ENCODE results near the gene LTC4S. TPM values are rescaled to one million over a fixed set of nuclear protein-coding genes. Genes with fewer than 3 reads are reported as not detected.
A peak's percentile ranks its signal among the peaks of the same experiment; 100 is the strongest.

LTC4S gene
- total RNA-seq, 4 donors from 2014 or later = 3.0 to 3.8 (median 3.2) TPM; not detected in 1

DNA sequence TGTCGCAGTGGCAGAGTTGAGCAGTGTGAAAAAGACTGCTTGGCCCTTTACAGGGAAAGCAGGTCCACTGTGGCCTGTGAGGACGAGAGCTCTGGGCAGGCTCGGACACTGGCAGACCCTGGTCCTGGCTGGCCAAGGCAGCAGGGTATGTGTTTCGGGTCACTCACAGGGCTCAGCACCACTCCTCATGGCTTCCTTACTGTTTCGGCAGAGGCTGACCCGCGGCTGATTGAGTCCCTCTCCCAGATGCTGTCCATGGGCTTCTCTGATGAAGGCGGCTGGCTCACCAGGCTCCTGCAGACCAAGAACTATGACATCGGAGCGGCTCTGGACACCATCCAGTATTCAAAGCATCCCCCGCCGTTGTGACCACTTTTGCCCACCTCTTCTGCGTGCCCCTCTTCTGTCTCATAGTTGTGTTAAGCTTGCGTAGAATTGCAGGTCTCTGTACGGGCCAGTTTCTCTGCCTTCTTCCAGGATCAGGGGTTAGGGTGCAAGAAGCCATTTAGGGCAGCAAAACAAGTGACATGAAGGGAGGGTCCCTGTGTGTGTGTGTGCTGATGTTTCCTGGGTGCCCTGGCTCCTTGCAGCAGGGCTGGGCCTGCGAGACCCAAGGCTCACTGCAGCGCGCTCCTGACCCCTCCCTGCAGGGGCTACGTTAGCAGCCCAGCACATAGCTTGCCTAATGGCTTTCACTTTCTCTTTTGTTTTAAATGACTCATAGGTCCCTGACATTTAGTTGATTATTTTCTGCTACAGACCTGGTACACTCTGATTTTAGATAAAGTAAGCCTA, 42.6 kb downstream of the LTC4S start:
- DNase-seq = no peak
- peaks cover 0 to 55% (median 28%) of the 10 kb centered on the region in 4 donors for H3K36me3 ChIP-seq
- 89 to 100% methylated on average over 2 to 19 of the region's 19 CpGs for WGBS, 2 donors (ENCODE audit: low coverage in 1 of 2)
- in situ Hi-C loops (cut with MboI; ENCODE audit: low pct_ligation_motif_present in 1 of 4, low pct_unique_long_range_greater_than_20kb in 1 of 4, low sequenced_read_pairs in 3 of 4) (no loop called here), intact Hi-C loops (cut with DNase I; ENCODE audit: low total_unique reads) (no loop called here)
- H3K9me3 ChIP-seq = no peaks in the 10 kb centered on the region
- H3K27ac ChIP-seq = peak overlapping the region; percentile 19 to 39 (median 26)
- H3K27me3 ChIP-seq = no peaks in the 10 kb centered on the region
- H3K4me1 ChIP-seq = peaks cover 0 to 8% (median 3%) of the 10 kb centered on the region in 4 donors
- peak in 2 of 3 donors; percentile 11 to 63 for TF ChIP-seq POLR2AphosphoS5 (IDR thresholded peaks at IDR 0.05)
- TF ChIP-seq, protein P1, sequence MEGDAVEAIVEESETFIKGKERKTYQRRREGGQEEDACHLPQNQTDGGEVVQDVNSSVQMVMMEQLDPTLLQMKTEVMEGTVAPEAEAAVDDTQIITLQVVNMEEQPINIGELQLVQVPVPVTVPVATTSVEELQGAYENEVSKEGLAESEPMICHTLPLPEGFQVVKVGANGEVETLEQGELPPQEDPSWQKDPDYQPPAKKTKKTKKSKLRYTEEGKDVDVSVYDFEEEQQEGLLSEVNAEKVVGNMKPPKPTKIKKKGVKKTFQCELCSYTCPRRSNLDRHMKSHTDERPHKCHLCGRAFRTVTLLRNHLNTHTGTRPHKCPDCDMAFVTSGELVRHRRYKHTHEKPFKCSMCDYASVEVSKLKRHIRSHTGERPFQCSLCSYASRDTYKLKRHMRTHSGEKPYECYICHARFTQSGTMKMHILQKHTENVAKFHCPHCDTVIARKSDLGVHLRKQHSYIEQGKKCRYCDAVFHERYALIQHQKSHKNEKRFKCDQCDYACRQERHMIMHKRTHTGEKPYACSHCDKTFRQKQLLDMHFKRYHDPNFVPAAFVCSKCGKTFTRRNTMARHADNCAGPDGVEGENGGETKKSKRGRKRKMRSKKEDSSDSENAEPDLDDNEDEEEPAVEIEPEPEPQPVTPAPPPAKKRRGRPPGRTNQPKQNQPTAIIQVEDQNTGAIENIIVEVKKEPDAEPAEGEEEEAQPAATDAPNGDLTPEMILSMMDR (IDR thresholded peaks at IDR 0.05) = no peak
- H3K4me3 ChIP-seq = no peak overlapping the region

DNA sequence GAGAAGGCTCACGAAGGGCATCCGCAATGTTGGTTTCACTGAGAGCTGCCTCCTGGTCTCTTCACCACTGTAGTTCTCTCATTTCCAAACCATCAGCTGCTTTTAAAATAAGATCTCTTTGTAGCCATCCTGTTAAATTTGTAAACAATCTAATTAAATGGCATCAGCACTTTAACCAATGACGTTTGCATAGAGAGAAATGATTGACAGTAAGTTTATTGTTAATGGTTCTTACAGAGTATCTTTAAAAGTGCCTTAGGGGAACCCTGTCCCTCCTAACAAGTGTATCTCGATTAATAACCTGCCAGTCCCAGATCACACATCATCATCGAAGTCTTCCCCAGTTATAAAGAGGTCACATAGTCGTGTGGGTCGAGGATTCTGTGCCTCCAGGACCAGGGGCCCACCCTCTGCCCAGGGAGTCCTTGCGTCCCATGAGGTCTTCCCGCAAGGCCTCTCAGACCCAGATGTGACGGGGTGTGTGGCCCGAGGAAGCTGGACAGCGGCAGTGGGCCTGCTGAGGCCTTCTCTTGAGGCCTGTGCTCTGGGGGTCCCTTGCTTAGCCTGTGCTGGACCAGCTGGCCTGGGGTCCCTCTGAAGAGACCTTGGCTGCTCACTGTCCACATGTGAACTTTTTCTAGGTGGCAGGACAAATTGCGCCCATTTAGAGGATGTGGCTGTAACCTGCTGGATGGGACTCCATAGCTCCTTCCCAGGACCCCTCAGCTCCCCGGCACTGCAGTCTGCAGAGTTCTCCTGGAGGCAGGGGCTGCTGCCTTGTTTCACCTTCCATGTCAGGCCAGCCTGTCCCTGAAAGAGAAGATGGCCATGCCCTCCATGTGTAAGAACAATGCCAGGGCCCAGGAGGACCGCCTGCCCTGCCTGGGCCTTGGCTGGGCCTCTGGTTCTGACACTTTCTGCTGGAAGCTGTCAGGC, 43.6 kb downstream of the LTC4S start:
- Histone ChIP-seq H3K36me3 (peaks cover 0 to 46% (median 23%) of the 10 kb centered on the region in 4 donors), H3K4me3 (no peak overlapping the region), H3K9me3 (no peaks in the 10 kb centered on the region), H3K27me3 (no peaks in the 10 kb centered on the region), H3K27ac (peak overlapping the region; percentile 19 to 39 (median 26)), H3K4me1 (peaks cover 0 to 8% (median 3%) of the 10 kb centered on the region in 4 donors)
- intact Hi-C loops (cut with DNase I; ENCODE audit: low total_unique reads) (no loop called here), in situ Hi-C loops (cut with MboI; ENCODE audit: low pct_ligation_motif_present in 1 of 4, low pct_unique_long_range_greater_than_20kb in 1 of 4, low sequenced_read_pairs in 3 of 4) (no loop called here)
- TF ChIP-seq POLR2AphosphoS5 (IDR thresholded peaks at IDR 0.05) = peak in 1 of 3 donors; percentile 6
- TF ChIP-seq, protein P1 (IDR thresholded peaks at IDR 0.05) = no peak
- DNase-seq = no peak
- 75 to 85% methylated on average over 2 to 15 of the region's 15 CpGs for WGBS, 2 donors (ENCODE audit: low coverage in 1 of 2)

GRCh38 chr5:179839328-179840256, 45.8 kb downstream of the LTC4S start:
- H3K27ac ChIP-seq = no peak overlapping the region
- intact Hi-C loops (cut with DNase I; ENCODE audit: low total_unique reads) (loop anchor here (5.0 kb wide), 1 partner anchor 1362 kb away; no protein-coding TSS in a partner anchor), in situ Hi-C loops (cut with MboI; ENCODE audit: low pct_ligation_motif_present in 1 of 4, low pct_unique_long_range_greater_than_20kb in 1 of 4, low sequenced_read_pairs in 3 of 4) (no loop called here)
- TF ChIP-seq POLR2A (IDR thresholded peaks at IDR 0.05) = no peak
- no peak for TF ChIP-seq EP300 (IDR thresholded peaks at IDR 0.05; ENCODE audit: low read depth)
- TF ChIP-seq POLR2AphosphoS5 (IDR thresholded peaks at IDR 0.05) = no peak
- TF ChIP-seq, protein P1 (IDR thresholded peaks at IDR 0.05) = no peak
- peaks cover 0 to 8% (median 3%) of the 10 kb centered on the region in 4 donors for H3K4me1 ChIP-seq
- peaks cover 0 to under 1% of the 10 kb centered on the region in 2 donors for H3K9me3 ChIP-seq
- 75 to 81% methylated on average over 4 to 16 of the region's 16 CpGs for WGBS, 2 donors (ENCODE audit: low coverage in 1 of 2)
- no peak for DNase-seq
- H3K27me3 ChIP-seq = no peaks in the 10 kb centered on the region
- peaks cover 0 to 27% (median 13%) of the 10 kb centered on the region in 4 donors for H3K36me3 ChIP-seq
- no peak overlapping the region for H3K4me3 ChIP-seq
